Measurements from ENCODE around the gene CPA2.

GRCh38 chr7:130263130-130263529, 3.5 kb upstream of the CPA2 start:
- TF ChIP-seq CTCF (IDR thresholded peaks at IDR 0.05) (no peak), POLR2A (IDR thresholded peaks at IDR 0.05) (no peak)
